Endothelial cell (in vitro differentiated cells): ENCODE results near the gene LILRA2. TPM values are rescaled to one million over a fixed set of nuclear protein-coding genes. Genes with fewer than 3 reads are reported as not detected.
"Not testable (repeated sequence)": the region's sequence is repeated elsewhere in the genome, so short reads cannot be mapped to it uniquely, and the experiment has no call there.

Source experiments
- DNase-seq: peaks from one replicate; pipeline ENCODE4 v3.0.0; 2021; ENCODE audit warnings: low spot score
- H3K27ac Mint-ChIP-seq: one replicate; pipeline ENCODE4 v1.8.0; 2021; ENCODE audit warnings: mixed read lengths, inconsistent platforms; ENCODE audit not compliant: unreplicated experiment
- H3K27me3 Mint-ChIP-seq: one replicate; pipeline ENCODE4 v1.8.0; 2021; ENCODE audit warnings: mild to moderate bottlenecking, moderate library complexity, mixed read lengths, inconsistent platforms; ENCODE audit not compliant: unreplicated experiment
- H3K36me3 Mint-ChIP-seq: one replicate; pipeline ENCODE4 v1.8.0; 2021; ENCODE audit warnings: mild to moderate bottlenecking, low read depth, mixed read lengths, inconsistent platforms; ENCODE audit not compliant: unreplicated experiment
- H3K4me1 Mint-ChIP-seq: one replicate; pipeline ENCODE4 v1.8.0; 2021; ENCODE audit warnings: mild to moderate bottlenecking, mixed read lengths, inconsistent platforms; ENCODE audit not compliant: unreplicated experiment
- H3K4me3 Mint-ChIP-seq: one replicate; pipeline ENCODE4 v1.8.0; 2021; ENCODE audit warnings: mild to moderate bottlenecking, mixed read lengths, inconsistent platforms; ENCODE audit not compliant: unreplicated experiment
- H3K9me3 Mint-ChIP-seq: one replicate; pipeline ENCODE4 v1.8.0; 2021; ENCODE audit warnings: mixed read lengths, inconsistent platforms; ENCODE audit not compliant: unreplicated experiment
- total RNA-seq: library from RNA; stranded (reverse); fragmentation: NEBNext Ultra II Directional; extraction: Animal tissue kit (Norgen Biotek cat#: 25700); gene quantifications from one replicate; pipeline ENCODE4 v1.2.1, GENCODE V29; 2021; ENCODE audit not compliant: unreplicated experiment
- TF ChIP-seq, protein P1 (sequence below): fragments of 200-600 bp; sonication (generic); IDR thresholded peaks from one replicate; pipeline ENCODE4 v1.5.0; 2021; ENCODE audit warnings: antibody characterized with exemption; ENCODE audit not compliant: unreplicated experiment

Gene LILRA2
- total RNA-seq, 1 donor from 2014 or later: not detected

DNA sequence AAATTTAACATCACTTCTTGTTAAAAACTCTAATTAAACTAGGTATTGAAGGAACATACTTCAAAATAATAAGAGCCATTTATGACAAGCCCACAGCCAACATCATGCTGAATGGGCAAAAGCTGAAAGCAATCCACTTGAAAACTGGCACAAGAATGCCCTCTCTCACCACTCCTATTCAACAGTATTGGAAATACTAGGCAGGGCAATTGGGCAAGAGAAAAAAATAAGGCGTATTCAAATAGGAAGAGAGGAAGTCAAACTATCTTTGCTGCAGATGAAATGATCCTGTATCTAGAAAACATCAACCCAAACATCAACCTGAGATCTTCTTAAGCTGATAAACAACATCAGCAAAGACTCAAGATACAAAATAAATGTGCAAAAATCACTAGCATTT, 41.1 kb downstream of the LILRA2 start:
- H3K9me3 Mint-ChIP-seq: peaks cover 34% of the 10 kb centered on the region
- DNase-seq: no peak
- no peak overlapping the region for H3K27ac Mint-ChIP-seq
- no peaks in the 10 kb centered on the region for H3K4me1 Mint-ChIP-seq
- H3K27me3 Mint-ChIP-seq: no peaks in the 10 kb centered on the region
- TF ChIP-seq, protein P1, sequence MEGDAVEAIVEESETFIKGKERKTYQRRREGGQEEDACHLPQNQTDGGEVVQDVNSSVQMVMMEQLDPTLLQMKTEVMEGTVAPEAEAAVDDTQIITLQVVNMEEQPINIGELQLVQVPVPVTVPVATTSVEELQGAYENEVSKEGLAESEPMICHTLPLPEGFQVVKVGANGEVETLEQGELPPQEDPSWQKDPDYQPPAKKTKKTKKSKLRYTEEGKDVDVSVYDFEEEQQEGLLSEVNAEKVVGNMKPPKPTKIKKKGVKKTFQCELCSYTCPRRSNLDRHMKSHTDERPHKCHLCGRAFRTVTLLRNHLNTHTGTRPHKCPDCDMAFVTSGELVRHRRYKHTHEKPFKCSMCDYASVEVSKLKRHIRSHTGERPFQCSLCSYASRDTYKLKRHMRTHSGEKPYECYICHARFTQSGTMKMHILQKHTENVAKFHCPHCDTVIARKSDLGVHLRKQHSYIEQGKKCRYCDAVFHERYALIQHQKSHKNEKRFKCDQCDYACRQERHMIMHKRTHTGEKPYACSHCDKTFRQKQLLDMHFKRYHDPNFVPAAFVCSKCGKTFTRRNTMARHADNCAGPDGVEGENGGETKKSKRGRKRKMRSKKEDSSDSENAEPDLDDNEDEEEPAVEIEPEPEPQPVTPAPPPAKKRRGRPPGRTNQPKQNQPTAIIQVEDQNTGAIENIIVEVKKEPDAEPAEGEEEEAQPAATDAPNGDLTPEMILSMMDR: no peak
- no peaks in the 10 kb centered on the region for H3K36me3 Mint-ChIP-seq
- no peak overlapping the region for H3K4me3 Mint-ChIP-seq

DNA sequence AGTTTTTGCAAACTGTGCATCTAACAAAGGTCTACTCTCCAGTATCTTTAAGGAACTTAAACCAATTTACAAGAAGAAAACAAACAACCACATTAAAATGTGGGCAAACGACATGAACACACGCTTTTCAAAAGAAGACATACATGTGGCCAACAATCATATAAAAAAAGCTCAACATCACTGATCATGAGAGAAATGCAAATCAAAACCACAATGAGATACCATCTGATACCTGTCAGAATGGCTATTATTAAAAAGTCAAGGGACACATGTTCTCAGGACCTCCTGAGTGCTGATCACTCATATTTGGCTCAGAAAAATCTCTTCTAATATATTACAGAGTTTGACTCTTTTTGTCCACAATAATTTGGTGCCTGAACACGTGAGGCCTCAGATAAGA, 42.5 kb downstream of the LILRA2 start:
- Mint-ChIP-seq H3K4me1 (no peaks in the 10 kb centered on the region), H3K27me3 (no peaks in the 10 kb centered on the region), H3K27ac (no peak overlapping the region), H3K4me3 (no peak overlapping the region), H3K9me3 (peaks cover 34% of the 10 kb centered on the region), H3K36me3 (no peaks in the 10 kb centered on the region)
- TF ChIP-seq, protein P1: no peak
- DNase-seq: no peak

DNA sequence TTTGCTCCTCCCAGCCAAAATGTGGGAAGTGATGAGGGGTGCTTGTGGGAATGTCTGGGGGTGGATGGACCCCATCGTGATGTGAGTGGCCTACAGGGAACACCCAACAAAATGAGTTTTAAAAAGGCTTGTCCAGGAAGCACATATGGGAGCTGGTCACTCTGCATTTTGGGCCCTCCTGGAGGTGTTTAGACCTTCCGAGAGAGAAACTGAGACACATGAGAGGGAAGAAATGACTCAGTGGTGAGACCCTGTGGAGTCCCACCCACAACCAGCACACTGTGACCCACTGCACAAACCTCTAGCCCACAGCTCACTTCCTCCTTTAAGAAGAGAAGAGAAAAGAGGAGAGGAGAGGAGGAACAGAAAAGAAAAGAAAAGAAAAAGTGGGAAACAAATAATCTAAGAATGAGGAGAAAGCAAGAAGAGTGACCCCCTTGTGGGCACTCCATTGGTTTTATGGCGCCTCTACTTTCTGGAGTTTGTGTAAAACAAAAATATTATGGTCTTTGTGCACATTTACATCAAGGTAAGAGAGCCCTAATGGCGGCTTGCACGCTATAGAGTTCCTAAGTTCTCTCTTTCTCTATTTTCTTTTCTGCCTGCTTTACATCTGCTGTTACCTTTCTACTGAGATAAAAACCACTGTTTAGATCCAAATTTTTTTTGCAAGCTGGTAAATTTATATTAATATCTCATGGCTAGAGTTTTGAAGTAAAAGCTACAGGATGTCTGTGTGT, 43.4 kb downstream of the LILRA2 start:
- H3K4me3 Mint-ChIP-seq: no peak overlapping the region
- H3K27ac Mint-ChIP-seq: no peak overlapping the region
- H3K36me3 Mint-ChIP-seq: no peaks in the 10 kb centered on the region
- H3K4me1 Mint-ChIP-seq: no peaks in the 10 kb centered on the region
- no peak for DNase-seq
- H3K9me3 Mint-ChIP-seq: peaks cover 39% of the 10 kb centered on the region
- TF ChIP-seq, protein P1: no peak
- H3K27me3 Mint-ChIP-seq: no peaks in the 10 kb centered on the region

DNA sequence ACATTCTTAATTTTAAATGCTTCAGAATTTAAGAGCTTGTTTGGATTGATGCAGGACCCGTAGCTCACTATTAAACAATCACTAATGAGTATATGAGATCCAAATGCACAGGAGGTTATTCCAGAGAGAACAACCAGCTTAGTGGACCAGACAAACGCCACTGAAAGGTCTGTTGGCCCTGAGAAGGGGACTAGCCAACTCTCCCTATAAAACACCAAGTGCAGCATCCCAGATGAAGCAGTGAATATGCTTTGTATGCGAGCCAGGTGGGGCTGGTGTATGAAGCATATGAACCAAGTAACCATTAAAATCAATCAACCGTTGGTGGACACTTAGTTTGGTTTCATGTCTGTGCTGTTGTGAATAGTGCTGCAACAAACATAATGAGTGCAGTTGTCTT, 46.9 kb downstream of the LILRA2 start:
- no peaks in the 10 kb centered on the region for H3K27me3 Mint-ChIP-seq
- no peaks in the 10 kb centered on the region for H3K4me1 Mint-ChIP-seq
- H3K27ac Mint-ChIP-seq: no peak overlapping the region
- TF ChIP-seq, protein P1: no peak
- peaks cover 45% of the 10 kb centered on the region for H3K9me3 Mint-ChIP-seq
- no peak for DNase-seq
- peaks cover 4% of the 10 kb centered on the region for H3K36me3 Mint-ChIP-seq
- no peak overlapping the region for H3K4me3 Mint-ChIP-seq

DNA sequence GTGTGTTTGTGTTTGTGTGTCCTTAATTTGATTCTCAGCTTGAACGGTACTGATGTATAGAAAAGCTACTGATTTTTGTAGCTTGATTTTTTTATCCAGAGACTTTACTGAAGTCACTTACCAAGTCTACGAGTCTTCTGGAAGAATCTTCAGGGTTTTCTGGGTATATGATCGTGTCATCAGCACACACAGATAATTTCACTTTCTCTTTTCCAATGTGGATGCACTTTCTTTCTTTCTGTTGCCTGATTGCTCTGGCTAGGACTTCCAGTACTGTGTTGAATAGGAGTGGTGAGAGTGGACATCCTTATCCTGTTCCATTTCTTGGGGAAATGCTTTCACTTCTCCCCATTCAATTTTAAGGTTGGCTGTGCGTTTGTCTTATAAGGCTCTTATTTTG, 48.8 kb downstream of the LILRA2 start:
- Mint-ChIP-seq H3K4me1 (no peaks in the 10 kb centered on the region), H3K27ac (no peak overlapping the region), H3K27me3 (peaks cover 6% of the 10 kb centered on the region), H3K9me3 (peaks cover 39% of the 10 kb centered on the region), H3K36me3 (peaks cover 12% of the 10 kb centered on the region), H3K4me3 (no peak overlapping the region)
- TF ChIP-seq, protein P1: no peak
- DNase-seq: no peak

DNA sequence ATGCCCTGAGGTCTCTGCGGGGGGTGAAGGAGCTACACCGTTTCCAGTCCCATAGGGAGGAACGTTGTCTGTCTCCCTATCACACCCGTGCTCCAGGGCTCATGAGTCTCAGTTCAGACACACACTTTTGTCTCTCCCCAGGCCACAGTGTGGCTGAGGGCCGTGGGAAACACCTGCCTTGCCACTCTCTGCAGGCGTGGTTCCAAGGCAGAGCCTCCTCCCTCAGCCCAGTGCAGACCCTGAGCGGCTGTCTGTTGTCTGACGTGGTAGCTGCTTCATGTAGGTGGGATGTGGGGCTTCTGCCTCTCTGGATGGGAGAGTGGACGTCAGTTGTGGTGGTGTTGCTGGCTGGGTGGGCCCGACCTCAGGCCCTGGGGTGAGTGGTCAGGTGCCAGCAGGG, 50.6 kb downstream of the LILRA2 start:
- not testable (repeated sequence) for H3K27me3 Mint-ChIP-seq, H3K27ac Mint-ChIP-seq, H3K4me1 Mint-ChIP-seq, DNase-seq, H3K4me3 Mint-ChIP-seq
- Mint-ChIP-seq H3K9me3 (peaks cover 44% of the 10 kb centered on the region), H3K36me3 (peaks cover 15% of the 10 kb centered on the region)

DNA sequence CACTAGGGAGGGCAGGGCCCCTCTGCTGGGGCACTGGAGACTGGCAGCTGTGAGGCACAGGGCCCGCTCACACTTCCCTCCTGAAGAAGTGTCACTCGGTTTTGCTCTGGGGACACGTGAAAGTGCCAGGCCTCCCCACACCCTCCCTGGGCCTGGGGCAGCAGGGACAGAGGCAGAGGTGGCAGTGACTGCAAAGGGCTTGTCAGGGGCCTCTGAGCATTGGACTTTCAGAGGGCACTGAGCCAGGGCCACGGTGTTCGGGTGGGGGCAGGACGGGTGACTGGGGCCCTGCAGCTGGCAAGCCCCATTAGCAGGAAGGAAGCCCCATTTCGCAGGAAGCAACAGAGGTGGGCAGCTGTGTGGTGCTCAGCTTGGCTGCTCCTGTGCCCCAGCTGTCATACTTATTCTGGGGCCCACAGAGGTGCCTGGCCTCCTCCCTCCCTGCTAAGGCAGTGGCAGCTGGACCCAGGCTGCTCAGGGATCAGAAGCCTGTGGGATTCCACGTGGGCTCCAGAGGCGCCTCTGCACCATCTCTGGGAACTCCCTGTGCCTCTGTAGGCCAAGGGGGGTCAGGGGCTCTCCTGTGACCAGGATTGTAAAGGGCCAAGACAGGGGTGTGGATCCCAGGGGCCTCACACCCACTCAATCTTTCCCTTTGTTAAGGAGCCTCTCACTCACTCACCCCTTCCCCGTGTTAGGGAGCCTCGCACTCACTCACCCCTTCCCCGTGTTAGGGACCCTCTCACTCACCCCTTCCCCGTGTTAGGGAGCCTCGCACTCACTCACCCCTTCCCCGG, 51.5 kb downstream of the LILRA2 start:
- not testable (repeated sequence) for H3K4me1 Mint-ChIP-seq, H3K27ac Mint-ChIP-seq, DNase-seq, H3K4me3 Mint-ChIP-seq
- H3K27me3 Mint-ChIP-seq: peaks cover 11% of the 10 kb centered on the region
- peaks cover 21% of the 10 kb centered on the region for H3K36me3 Mint-ChIP-seq
- peaks cover 40% of the 10 kb centered on the region for H3K9me3 Mint-ChIP-seq
